Measurements from ENCODE around the gene TMEM51. TPM values are rescaled to one million over a fixed set of nuclear protein-coding genes. Genes with fewer than 3 reads are reported as not detected.

TMEM51 gene
- total and polyA plus RNA-seq, 10 of the 15 experiments (the other 5 are each of a cell fraction or from before 2014, with no cell fraction given) = 0.55 to 4.8 (median 3.1) TPM

DNA sequence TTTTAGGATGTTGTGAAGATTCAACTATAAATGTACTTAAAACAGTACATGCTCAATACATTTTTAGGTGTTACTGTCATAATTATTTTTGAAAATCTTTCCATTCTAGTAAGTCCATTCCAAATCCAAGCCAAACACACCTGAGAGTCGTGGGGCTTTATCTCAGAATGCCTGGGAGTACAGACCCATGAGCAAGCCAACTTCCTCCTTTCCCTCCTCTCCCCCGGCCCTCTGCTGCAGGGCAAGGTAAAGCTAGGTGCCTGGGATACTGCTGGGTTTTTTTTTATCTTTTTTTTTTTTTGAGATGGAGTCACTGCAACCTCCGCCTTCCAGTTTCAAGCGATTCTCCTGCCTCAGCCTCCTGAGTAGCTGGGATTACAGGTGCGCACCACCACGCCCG lies 16.5 kb downstream of the TMEM51 start:
- WGBS (ENCODE audit: insufficient coverage, insufficient replicate concordance, low lambda C conversion rate, missing lambda C conversion rate) = 55% methylated on average over 4 of the region's 7 CpGs
- FAIRE-seq (no peak), ATAC-seq (no peak), DNase-seq (ENCODE audit: low read depth, low spot score) (no peak)
- H3K4me3 ChIP-seq = no peak overlapping the region
- H3K79me2 ChIP-seq (ENCODE audit: control insufficient read depth, insufficient read depth, low read length) = peaks cover 1% of the 10 kb centered on the region
- ChIA-PET POLR2A (interaction anchor here (1.1 kb wide), 1 partner anchor 12 kb away, joined by 3 read pairs; no protein-coding TSS in a partner anchor), RAD21 (ENCODE audit: unreplicated experiment) (interaction anchor here (1.9 to 3.3 kb wide), 3 partner anchors 13 to 101 kb away, joined by 9 to 23 read pairs (median 13); no protein-coding TSS in a partner anchor), CTCF (interaction anchor here (1.2 to 2.8 kb wide), 6 partner anchors 9 to 102 kb away, joined by 3 to 12 read pairs (median 6); no protein-coding TSS in a partner anchor), SMC1A (ENCODE audit: uncharacterized antibody, unreplicated experiment) (interaction anchor here (2.6 to 3.3 kb wide), 3 partner anchors 11 to 61 kb away, joined by 10 to 18 read pairs (median 10); partner anchors contain the start of gene TMEM51)
- in situ Hi-C loops (cut with MboI) (no loop called here), intact Hi-C loops (cut with micrococcal nuclease; ENCODE audit: unreplicated experiment) (no loop called here)
- no peak overlapping the region for H3K9ac ChIP-seq (ENCODE audit: control insufficient read depth, insufficient read depth, low read length)
- H3K9me3 ChIP-seq (replicated peaks; ENCODE audit: control insufficient read depth, insufficient read depth, low read length) = peaks cover 2% of the 10 kb centered on the region; the same call in 2 of the 3 replicates
- TF ChIP-seq FOXM1 (IDR thresholded peaks at IDR 0.05; ENCODE audit: low read depth, low read length) (no peak), WRNIP1 (IDR thresholded peaks at IDR 0.05; ENCODE audit: borderline replicate concordance, low read depth, low read length) (no peak), CREB1 (IDR thresholded peaks at IDR 0.05; ENCODE audit: low read depth) (no peak), POLR2AphosphoS5 (IDR thresholded peaks at IDR 0.05; ENCODE audit: low read length) (no peak), SMARCA5 (IDR thresholded peaks at IDR 0.05) (no peak), SUZ12 (IDR thresholded peaks at IDR 0.05; ENCODE audit: unreplicated experiment) (no peak), ZSCAN29 (IDR thresholded peaks at IDR 0.05) (no peak), NFIC (IDR thresholded peaks at IDR 0.05; ENCODE audit: low read depth, low read length) (no peak), SUPT20H (IDR thresholded peaks at IDR 0.05; ENCODE audit: borderline replicate concordance, control insufficient read depth, low read depth, low read length) (no peak), ESRRA (IDR thresholded peaks at IDR 0.05; ENCODE audit: low read length) (no peak), POU2F2 (IDR thresholded peaks at IDR 0.05; ENCODE audit: borderline replicate concordance, low read depth, low read length) (no peak), CHD1 (IDR thresholded peaks at IDR 0.05; ENCODE audit: low read depth, low read length) (no peak), CBFB (IDR thresholded peaks at IDR 0.05; ENCODE audit: low read depth) (no peak), NFYB (IDR thresholded peaks at IDR 0.05; ENCODE audit: insufficient read depth, low read depth, low read length) (no peak), RB1 (IDR thresholded peaks at IDR 0.05; ENCODE audit: borderline replicate concordance) (no peak), RUNX3 (IDR thresholded peaks at IDR 0.05; ENCODE audit: low read length) (no peak), KAT2A (conservative IDR thresholded peaks at IDR 0.05; ENCODE audit: control insufficient read depth, low read depth, low read length) (no peak)
- TF ChIP-seq, protein P1, sequence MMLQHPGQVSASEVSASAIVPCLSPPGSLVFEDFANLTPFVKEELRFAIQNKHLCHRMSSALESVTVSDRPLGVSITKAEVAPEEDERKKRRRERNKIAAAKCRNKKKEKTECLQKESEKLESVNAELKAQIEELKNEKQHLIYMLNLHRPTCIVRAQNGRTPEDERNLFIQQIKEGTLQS (IDR thresholded peaks at IDR 0.05; ENCODE audit: borderline replicate concordance, extremely low read depth, low read depth, low read length) = no peak
- TF ChIP-seq, protein P2, sequence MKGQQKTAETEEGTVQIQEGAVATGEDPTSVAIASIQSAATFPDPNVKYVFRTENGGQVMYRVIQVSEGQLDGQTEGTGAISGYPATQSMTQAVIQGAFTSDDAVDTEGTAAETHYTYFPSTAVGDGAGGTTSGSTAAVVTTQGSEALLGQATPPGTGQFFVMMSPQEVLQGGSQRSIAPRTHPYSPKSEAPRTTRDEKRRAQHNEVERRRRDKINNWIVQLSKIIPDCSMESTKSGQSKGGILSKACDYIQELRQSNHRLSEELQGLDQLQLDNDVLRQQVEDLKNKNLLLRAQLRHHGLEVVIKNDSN (IDR thresholded peaks at IDR 0.05; ENCODE audit: borderline replicate concordance, extremely low read length, insufficient read depth, low read depth, low read length) = no peak
- TF ChIP-seq, protein P3, sequence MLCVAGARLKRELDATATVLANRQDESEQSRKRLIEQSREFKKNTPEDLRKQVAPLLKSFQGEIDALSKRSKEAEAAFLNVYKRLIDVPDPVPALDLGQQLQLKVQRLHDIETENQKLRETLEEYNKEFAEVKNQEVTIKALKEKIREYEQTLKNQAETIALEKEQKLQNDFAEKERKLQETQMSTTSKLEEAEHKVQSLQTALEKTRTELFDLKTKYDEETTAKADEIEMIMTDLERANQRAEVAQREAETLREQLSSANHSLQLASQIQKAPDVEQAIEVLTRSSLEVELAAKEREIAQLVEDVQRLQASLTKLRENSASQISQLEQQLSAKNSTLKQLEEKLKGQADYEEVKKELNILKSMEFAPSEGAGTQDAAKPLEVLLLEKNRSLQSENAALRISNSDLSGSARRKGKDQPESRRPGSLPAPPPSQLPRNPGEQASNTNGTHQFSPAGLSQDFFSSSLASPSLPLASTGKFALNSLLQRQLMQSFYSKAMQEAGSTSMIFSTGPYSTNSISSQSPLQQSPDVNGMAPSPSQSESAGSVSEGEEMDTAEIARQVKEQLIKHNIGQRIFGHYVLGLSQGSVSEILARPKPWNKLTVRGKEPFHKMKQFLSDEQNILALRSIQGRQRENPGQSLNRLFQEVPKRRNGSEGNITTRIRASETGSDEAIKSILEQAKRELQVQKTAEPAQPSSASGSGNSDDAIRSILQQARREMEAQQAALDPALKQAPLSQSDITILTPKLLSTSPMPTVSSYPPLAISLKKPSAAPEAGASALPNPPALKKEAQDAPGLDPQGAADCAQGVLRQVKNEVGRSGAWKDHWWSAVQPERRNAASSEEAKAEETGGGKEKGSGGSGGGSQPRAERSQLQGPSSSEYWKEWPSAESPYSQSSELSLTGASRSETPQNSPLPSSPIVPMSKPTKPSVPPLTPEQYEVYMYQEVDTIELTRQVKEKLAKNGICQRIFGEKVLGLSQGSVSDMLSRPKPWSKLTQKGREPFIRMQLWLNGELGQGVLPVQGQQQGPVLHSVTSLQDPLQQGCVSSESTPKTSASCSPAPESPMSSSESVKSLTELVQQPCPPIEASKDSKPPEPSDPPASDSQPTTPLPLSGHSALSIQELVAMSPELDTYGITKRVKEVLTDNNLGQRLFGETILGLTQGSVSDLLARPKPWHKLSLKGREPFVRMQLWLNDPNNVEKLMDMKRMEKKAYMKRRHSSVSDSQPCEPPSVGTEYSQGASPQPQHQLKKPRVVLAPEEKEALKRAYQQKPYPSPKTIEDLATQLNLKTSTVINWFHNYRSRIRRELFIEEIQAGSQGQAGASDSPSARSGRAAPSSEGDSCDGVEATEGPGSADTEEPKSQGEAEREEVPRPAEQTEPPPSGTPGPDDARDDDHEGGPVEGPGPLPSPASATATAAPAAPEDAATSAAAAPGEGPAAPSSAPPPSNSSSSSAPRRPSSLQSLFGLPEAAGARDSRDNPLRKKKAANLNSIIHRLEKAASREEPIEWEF (IDR thresholded peaks at IDR 0.05; ENCODE audit: insufficient replicate concordance, low read depth, low read length) = no peak
- no peak overlapping the region for H3K27ac ChIP-seq (ENCODE audit: control insufficient read depth, insufficient read depth)
- no peaks in the 10 kb centered on the region for H3K36me3 ChIP-seq (ENCODE audit: control insufficient read depth in 2 of 2, insufficient read depth in 2 of 2, low read length in 1 of 2)
- no peak overlapping the region for H3K4me2 ChIP-seq (ENCODE audit: control insufficient read depth, insufficient read depth)
- BruUV-seq (replicated peaks) = no TSS peak
- H2AFZ ChIP-seq (ENCODE audit: control insufficient read depth, low read depth, low read length) = no peak overlapping the region
- H4K20me1 ChIP-seq (ENCODE audit: control insufficient read depth, insufficient read depth) = no peaks in the 10 kb centered on the region
- no peaks in the 10 kb centered on the region for H3K27me3 ChIP-seq (replicated peaks in 1 of 2; ENCODE audit: control insufficient read depth in 2 of 2, insufficient read depth in 2 of 2, low read length in 1 of 2)
- peaks cover 20% of the 10 kb centered on the region for H3K4me1 ChIP-seq (ENCODE audit: control insufficient read depth, insufficient read depth, low read length)

All from GM12878 (cell line).